Measurements from ENCODE around the gene RPRD2.

DNA sequence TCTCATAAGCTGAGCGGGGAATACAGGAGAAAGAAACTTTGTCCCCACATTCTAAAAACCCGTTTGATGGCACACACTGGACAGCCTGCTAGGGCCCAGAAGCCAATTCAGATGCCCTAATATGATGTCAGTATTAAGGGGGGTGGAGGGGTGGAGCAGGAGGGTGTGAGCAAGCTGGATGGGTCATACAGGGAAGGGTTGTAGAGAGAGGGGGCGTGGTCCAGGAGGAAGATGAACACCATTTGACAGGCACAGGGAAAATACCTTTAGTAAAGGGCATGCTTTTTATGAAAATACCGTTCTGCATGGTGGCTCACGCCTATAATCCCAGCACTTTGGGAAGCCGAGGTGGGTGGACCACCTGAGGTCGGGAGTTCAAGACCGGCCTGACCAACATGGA lies 129.2 kb downstream of the RPRD2 start:
- no peak for TF ChIP-seq POLR2A (IDR thresholded peaks at IDR 0.05)
- TF ChIP-seq CTCF (IDR thresholded peaks at IDR 0.05): no peak
